HTERT RPE-1 (cell line): ENCODE measurements around the gene ABCC4.

Experiments used
- in situ Hi-C: fragments of 300-500 bp; cut with MboI; formaldehyde crosslinking; loops from 4 replicates; pipeline ENCODE4 v1.14.3; 2020; ENCODE audit warnings: low sequenced_read_pairs

ABCC4 gene

DNA sequence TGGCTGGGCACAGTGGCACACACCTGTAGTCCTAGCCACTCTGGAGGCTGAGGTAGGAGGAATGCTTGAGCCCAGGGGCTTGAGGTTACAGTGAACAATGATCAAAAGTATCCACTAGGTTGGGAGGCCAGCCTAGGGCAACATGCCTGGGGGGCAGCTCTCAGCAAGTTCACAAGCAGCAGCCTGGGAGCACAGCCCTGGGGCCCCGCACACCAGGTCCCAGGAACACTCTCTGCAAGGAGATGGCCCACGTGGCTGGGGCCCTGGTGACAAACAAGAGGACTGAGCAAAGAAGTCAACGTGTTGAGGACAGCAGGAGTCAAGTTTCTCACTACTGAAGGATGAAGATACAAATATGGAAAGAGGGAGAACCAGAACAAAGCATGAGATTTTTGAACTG is 39.3 kb downstream of the ABCC4 start:
- in situ Hi-C loops, result no loop called here

DNA sequence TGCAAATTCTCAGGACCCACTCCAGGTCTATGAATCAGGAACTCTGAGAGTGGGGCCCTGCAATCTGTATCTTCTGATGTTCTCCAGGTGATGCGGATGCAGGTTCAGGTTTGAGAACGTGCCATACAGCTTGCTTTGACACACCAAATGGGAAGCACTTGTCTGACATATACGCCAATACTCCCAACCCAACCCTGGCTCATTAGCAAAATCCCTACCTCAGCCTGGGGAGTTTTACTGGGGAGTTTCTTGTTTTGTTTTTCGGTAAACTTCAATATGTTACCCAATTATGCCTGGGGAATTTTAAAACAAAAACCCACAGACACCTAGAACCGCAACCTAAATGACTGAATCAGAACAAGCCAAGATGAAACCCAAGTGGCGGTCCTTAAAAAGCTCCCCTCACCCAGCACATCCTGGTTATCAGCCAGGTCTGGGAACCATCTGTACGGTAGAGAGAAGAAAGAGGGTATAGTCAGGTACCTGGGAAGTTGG is 41.2 kb downstream of the ABCC4 start:
- in situ Hi-C loops, result no loop called here

DNA sequence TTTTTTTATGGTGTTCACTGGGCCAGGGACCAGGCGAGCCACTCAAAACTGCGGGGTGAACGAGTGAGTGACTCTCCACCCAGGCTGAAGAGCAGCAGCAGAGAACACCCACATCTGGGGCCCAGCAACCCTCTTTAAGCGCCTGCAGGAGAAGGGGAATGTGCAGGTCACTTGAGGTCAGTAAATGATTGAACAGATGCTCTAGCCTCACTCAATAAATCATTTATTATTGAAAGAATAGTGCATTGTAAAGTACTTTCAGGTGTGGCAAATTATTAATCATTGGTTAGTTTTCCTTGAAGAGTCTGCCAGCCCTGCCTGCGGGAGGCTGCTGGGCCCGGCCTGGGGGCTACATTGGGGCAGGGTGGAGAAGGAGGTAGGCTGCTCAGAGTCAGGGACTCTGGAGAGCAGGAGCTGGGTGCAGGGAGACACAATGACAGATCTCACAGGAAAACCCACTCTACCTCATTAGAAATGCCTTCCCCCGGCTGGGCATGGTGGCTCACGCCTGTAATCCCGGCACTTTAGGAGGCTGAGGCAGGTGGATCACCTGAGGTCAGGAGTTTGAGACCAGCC is 42.5 kb downstream of the ABCC4 start:
- in situ Hi-C loops, result no loop called here

DNA sequence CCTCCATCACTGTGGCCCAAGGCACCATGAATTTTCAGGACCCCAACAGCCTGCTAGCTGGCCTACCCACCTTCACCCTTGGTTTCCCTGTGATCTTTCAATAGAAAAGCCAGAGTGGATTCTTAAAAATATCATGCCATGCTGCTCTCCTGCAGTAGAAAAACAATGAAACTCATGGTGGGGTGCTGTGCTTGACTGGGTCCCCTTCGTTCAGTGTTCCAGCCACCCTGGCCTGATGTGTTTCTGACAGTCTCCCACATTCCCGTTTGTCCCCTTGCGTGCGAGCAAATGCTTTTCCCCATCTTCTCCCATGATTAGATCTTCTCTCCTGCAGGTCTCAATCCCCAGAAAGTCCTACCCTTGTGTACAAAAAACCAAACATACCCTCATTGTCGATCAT is 43.2 kb downstream of the ABCC4 start:
- in situ Hi-C loops, result no loop called here

DNA sequence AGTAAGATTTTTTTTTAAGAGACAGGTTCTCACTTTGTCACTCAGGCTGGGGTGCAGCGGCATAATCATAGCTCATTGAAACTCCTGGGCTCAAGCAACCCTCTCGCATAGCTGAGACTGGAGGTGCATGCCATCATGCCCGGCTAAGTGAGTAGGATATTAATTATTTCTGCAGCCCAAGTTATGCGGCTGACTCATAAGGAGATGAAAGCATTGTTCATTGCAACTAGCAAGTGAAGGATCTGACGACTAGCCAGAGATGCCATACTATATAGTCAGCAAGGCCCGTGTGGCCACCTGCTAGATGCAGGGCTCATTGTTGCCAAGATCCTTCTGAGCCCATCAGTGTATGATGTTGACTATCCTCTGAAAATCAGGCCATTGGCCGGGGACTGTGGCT is 45.2 kb downstream of the ABCC4 start:
- in situ Hi-C loops, result no loop called here

DNA sequence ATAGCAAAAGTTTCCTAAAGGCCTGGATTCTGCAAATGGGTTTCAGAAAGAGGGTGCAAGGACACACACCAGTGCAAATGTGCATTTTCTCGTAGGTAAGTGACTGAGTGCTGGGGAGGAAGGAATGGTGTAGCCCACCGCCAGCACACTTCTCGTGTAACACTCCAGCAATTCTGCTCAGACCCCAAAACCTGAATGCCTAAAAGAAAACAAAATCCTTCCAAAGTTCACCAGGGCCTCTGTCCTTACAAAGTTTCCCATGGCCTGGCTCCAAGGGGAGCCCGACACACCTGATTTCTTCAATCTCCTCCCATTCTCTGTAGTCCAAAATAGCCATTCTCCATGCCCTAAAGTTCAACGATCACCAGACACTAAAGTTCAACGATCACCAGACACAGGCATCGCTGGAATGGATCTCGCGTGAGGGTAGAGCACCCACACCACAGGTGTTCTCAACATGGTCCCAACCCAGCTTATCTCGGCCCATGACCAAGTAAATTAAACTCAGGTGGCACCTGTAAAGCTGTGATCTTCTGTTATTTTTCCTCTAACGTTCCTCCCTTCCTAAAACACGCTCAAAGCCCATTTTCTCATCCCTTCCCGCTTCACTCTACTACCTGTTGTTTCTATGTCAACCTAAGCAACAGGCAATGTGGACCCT is 46.0 kb downstream of the ABCC4 start:
- in situ Hi-C loops, result no loop called here

DNA sequence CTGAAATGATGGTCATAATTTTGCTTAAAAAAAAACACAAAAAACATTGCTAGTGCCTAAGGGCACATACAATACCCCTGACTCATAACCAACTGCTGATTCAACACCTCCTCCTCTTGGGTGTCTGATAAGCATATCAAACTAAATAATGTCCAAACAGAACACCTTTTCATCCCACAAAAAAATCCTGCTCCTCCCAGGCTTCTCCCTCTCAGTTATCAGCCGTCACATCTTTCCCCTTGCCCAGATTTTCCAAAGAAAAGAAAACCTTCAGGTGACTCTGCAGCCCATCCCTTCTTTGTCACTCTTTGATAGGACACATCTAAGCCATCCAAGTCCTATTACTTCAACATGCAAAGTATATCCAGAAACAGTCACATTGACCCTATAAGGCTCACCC is 46.9 kb downstream of the ABCC4 start:
- in situ Hi-C loops, result no loop called here

DNA sequence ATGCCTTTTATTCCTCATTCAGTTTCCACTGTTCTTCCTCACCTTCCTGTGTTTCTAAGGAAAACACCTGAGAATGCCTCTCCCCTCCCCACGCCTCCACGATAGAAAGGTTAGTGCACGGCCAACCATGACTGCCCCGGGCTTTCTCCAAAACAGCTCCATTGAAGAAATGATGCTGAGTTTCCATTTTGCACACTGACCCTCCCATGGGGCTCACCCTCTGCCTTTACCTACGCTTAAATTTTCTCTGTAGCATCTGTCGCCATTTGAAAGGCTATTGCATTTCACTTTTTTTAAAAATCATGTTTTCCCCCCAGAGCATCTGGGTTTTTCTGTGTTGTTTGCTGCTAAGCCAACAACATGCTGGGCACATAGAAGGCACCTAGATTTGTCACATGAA is 48.2 kb downstream of the ABCC4 start:
- in situ Hi-C loops, result no loop called here

DNA sequence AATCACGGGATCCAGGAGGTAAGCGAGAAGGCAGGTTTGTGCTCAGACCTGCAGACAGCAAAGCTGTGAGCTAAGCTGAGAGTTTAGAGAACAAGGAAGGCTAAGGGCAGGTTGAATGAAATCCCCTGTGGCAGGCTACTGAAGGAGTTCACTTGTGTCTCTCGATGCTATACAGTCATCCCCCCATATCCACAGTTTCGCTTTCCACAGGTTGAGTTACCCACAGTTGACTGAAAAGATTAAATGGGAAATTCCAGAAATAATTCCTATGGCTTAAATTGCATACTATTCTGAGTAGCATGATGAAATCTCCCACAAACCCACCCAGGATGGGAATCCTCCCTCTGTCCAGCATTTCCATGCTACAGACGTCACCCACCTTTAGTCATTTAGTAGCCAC is 49.6 kb downstream of the ABCC4 start:
- in situ Hi-C loops, result no loop called here

DNA sequence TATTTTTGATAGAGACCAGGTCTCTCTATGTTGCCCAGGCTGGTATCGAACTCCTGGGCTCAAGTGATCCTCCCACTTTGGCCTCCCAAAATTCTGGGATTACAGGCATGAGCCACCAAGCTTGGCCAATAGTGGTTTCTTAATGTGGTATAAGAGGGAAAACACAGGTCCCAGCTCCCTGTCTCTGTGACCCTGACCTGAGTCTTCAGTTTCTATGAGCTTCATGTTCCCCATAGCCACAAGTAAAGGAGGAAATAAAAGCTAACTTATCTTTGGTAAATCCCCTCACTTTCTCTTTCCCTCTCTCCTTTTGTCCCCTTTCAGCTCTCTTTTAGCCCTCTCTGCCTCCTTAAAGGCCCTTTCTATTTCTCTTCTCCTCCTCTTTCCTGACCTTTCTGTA is 50.3 kb downstream of the ABCC4 start:
- in situ Hi-C loops, result no loop called here

DNA sequence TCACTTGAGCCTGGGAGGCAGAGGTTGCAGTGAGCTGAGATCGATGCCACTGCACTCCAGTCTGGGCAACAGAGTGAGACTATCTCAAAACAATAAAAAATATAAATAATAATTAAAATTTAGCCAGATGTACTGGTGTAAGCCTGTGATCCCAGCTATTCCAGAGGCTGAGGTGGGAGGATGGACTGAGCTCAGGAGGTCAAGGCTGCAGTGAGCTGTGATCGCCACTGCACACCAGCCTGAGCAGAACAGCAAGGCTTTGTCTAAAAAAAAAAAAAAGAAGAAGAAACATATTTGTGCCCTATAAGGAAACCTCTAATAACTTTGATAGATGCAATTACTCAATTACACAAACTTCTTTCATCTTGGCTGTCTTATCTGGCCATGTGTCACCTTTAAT is 52.3 kb downstream of the ABCC4 start:
- in situ Hi-C loops, result no loop called here

DNA sequence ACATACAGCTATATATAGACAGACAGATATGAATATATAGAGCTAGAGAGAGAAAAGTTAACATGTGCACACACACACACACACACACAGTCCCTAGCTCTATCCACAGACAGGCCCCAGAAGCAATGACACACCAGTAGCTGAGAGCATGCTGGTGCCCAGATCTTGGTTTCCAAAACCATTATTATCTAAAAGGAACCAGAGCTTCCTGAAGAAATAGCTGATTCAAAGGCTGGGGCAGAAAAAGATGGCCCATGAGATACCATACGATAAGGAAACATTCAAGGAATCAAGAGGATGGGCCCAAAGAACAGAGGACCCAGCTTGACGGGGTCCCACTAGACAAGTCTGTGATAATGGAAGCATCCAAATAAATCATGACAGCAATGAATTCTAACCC is 53.4 kb downstream of the ABCC4 start:
- in situ Hi-C loops, result no loop called here

DNA sequence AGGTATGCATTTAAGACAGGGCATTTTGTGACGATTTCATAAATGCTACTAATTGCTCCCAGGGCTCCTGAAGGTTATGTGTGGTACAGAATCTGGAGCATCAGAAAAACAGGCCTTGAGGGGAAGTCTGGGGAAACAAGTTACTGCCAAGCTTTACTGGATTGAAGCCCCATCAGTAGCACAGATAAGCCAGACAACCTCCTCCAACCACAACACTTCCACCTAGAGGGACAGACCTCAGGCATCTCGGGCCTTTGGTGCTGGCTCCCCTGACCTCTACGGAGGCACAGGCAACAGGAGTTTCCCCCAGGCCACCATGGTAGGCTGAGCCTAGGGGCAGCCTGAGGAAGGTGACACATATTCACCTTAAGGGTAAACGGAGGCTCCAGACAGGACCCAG is 54.1 kb downstream of the ABCC4 start:
- in situ Hi-C loops, result no loop called here

DNA sequence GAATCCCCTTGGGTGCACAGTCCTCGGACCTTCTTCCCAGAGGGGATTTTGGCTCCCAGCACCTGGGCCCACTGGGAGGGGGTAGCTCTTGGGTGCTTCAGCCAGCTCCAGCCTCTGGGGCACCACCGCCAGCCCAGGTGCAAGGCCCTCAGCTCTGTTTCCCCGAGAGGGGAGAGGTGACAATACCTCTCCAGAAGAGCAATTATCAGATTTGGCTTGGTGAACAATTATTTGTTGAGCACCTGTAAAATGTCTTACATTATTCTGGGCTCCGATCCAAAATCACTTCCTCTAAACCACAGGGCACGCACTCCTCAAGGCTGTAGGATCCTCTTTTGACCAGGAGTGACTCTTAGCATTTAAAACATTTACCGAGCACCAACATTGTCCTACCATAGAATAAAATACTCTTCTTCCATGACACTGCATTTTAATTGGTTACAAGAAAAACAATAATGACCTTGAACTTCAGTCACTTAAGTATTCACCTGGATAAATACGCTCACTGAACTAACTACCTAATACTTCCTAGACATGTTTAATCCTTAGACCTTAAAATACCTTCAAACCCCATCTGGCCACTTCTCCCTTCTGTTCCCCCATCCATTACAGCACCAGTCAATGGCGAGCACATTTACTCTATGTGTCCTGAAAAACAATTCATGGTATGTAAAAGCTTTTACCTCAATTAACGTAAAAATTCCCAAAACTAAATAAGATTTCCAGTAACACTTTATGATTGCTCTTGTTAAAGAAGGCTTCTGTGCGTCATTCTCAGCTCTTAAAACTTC is 54.8 kb downstream of the ABCC4 start:
- in situ Hi-C loops, result no loop called here

DNA sequence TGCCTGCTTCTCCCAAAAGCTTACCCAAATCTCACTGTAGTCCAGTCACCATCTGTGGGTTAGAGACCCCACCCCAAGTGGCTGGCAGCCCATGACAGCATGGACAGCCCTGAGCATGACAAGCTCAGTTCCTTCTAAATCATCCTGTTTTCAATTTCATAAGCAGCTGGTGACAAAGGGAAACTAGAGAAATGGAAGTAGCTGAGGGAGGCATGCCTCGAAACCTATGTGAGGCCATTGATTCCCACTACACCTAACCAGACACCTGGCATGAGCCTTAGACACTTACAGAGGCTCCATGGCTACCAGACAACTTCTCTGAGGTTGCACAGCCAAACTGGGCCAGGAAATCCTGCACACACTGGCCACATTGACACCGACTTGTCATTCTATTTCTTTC is 56.2 kb downstream of the ABCC4 start:
- in situ Hi-C loops, result no loop called here

DNA sequence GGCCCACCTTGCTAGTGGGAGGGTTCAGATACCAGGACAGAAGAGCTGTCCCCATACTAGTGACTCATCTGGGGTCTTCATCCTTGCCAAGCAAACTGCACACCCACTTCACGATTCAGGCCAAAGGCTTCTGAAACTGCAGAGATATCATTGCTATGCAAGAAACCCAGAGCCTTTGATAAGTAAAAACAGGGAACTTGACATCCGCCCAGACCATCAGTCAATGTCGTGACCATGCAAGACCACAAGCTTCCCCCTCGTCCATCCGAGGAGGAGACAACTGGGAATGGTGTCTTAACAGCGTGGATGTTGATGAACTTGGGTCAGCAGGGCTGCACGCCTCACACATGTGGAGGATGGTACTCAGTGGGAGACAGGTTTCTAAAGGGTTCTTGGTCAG is 58.0 kb downstream of the ABCC4 start:
- in situ Hi-C loops, result no loop called here

DNA sequence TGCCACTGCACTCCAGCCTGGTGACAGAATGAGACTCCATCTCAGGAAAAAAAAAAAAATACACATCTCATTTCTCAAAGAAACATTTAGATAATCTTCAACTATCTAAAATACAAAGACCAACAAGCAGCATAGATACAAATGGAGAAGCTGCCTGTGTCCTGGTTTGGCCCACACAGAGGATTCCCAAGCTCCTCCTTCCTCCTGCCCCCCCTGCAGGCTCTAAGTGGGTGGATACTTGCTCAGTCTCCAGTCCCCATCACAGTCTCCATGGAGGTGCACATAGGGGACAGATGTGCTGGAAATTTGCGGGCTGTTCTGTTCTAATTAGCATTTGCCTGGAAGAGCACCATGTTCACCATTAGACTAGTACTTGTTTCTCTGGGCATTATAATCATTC is 59.9 kb downstream of the ABCC4 start:
- in situ Hi-C loops, result no loop called here

DNA sequence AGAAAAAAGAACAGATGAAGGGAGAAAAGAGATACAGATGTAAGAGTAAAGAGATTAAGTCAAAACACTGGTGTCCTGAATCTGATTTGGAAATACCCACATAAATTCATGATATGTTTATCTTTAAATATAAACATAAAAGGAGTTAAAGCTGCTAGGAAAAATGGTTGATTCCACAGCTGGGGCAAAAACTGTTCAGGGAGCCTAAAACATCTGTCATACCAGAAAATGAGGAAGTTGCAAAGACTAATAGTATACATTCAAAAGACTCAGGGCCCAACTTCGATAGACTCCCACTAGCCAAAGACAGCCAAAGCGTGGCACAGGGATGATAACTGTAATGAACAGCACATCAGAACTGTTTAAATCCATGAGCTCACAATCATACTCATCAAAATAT is 62.0 kb downstream of the ABCC4 start:
- in situ Hi-C loops, result no loop called here

DNA sequence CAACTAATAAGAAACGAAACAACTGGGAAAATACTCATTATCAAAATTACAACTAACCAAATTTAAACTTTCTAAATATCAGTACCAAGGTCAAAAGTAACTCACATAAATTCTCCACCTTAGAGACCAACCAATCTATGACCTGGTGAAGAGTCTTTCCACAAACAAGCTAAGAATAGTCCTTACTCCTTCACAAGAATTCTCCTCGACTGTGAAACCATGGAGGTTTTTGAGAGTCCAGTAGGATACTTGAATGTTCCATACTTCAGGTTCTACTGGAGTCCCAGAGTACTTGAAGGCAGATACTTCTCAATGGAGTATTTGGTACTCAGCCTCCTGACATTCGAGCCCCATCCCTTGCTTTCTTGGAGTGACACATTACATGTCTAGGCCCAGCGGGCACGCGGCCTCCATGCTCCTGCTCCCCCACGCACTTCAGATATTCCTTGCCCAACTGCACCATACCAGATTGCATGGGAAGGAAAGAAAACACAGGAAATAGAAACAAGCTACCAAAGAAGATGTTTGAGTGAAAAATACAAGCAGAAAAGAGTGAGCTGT is 63.9 kb downstream of the ABCC4 start:
- in situ Hi-C loops, result no loop called here

DNA sequence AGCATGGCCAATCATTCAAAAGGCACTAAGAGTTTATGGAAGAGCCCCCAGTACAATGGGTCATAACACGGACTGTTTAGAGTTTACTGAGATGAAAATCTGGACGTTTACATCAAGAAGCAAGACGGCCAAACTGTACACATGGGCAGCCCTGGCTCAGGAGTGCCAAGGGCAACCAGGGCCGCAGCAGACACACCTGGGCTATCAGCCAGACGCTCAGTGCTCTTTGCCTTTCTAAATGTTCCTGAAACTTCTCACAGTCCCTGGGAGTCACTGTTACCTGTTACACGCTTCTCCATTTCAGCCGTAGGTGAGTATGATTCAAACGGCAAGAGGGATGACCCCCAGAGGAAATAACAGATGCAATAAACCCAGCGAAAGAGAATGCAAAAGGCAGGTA is 64.5 kb downstream of the ABCC4 start:
- in situ Hi-C loops, result no loop called here

DNA sequence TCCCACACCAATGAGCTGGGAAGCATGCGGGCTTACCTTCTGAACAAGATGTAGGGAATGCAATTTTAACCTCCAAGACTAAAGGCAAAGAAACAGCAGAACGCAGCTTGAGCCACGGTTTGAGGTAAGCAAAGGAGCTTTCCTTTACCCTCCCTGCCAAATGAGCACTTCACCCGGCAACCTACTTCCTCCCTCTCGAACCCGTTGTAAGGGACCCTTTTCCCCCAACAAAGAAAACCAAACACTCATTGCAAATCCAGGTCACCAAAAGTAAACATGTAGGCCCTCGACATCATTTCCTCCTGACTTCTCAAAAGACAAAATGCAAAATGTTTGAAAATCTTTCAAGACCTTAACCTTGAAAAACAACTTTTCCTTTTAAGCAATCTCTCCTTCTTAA is 65.3 kb downstream of the ABCC4 start:
- in situ Hi-C loops, result no loop called here

DNA sequence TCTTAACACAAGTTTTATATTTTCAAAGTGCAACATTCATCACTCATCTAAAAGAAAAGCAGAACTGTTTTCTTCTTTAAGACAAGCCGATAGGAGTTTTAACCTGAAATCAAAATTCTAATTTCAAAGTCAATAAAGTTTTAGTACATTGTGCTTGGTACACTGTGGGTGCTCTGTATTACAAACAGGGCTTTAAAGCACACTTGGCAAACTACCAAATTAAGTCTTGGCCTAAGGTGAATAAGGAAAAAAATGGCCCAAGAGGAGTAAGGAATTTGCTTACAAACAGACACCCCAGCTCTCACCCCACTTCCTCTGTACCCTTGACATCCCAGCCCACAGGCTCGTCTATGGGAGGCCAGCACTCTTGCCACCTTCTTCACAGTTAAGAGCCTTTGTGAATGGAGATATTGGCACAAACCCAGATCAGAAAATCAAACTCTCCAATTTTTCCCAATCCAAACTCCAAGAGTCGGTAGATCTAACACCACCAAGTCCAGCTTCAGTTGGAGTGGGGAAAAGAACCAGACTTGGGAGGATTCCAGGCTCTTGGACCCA is 66.0 kb downstream of the ABCC4 start:
- in situ Hi-C loops, result no loop called here
